Right cardiac atrium (tissue), 5 donors: Measurements from ENCODE around the gene USP6. TPM values are rescaled to one million over a fixed set of nuclear protein-coding genes. Genes with fewer than 3 reads are reported as not detected.

ENCODE experiments used
- polyA plus RNA-seq: library from polyadenylated mRNA; stranded (reverse); fragments of 200-250 nt; gene quantifications from one replicate; pipeline ENCODE4 v1.2.3, GENCODE V29; 2013
- total RNA-seq, 4 donors: library from RNA; stranded (reverse); fragmentation: NEBNext Ultra II Directional; extraction: Animal tissue kit (Norgen Biotek cat#: 25700); gene quantifications; one replicate each; pipeline ENCODE4 v1.2.1, GENCODE V29; 2021
- donor health status: healthy with polysubstance abuse.
- donor health status: DM: no; HTN: yes; CAD: no.
- donor health status: DM: no; HTN: no; CAD: no.
- donor health status: DM: no; HTN: yes; CAD: no; lungs with severe emphysema.
- donor health status: DM: yes; HTN: yes; CAD: no.

USP6 gene
- total and polyA plus RNA-seq, 5 donors = under 0.01 to 0.20 (median 0.07) TPM; not detected in 1

Other genes with a start within 250 kb of the USP6 start
- 1 to 10 TPM; 2.7 to 3.3 (median 2.8) TPM for gene C17orf107, start 216.5 kb upstream of the USP6 start, total RNA-seq
- gene C17orf107, start 216.5 kb upstream of the USP6 start, polyA plus RNA-seq = 3.6 TPM
- 100 to 1,000 TPM in 1 of 4 donors, 10 to 100 TPM in 3; 57.6 to 106 (median 68.9) TPM for gene CHRNE, start 212.9 kb upstream of the USP6 start, total RNA-seq
- 63.6 TPM for gene CHRNE, start 212.9 kb upstream of the USP6 start, polyA plus RNA-seq
- gene GP1BA, start 183.8 kb upstream of the USP6 start, total RNA-seq = under 1 TPM in 1 of 4 donors, not detected in 3; 0.23 TPM
- gene GP1BA, start 183.8 kb upstream of the USP6 start, polyA plus RNA-seq = 0.16 TPM
- 100 to 1,000 TPM; 162 to 230 (median 202) TPM for gene SLC25A11, start 176.0 kb upstream of the USP6 start, total RNA-seq
- gene SLC25A11, start 176.0 kb upstream of the USP6 start, polyA plus RNA-seq = 200 TPM
- gene RNF167, start 175.8 kb upstream of the USP6 start, total RNA-seq = 100 to 1,000 TPM in 1 of 4 donors, 10 to 100 TPM in 3; 76.6 to 108 (median 87.5) TPM
- gene RNF167, start 175.8 kb upstream of the USP6 start, polyA plus RNA-seq = 124 TPM
- 100 to 1,000 TPM; 148 to 229 (median 201) TPM for gene PFN1, start 167.5 kb upstream of the USP6 start, total RNA-seq
- 180 TPM for gene PFN1, start 167.5 kb upstream of the USP6 start, polyA plus RNA-seq
- gene ENO3, start 164.9 kb upstream of the USP6 start, total RNA-seq = 100 to 1,000 TPM; 198 to 695 (median 246) TPM
- 455 TPM for gene ENO3, start 164.9 kb upstream of the USP6 start, polyA plus RNA-seq
- gene SPAG7, start 148.2 kb upstream of the USP6 start, total RNA-seq = 100 to 1,000 TPM; 106 to 133 (median 117) TPM
- 164 TPM for gene SPAG7, start 148.2 kb upstream of the USP6 start, polyA plus RNA-seq
- gene CAMTA2, start 128.4 kb upstream of the USP6 start, total RNA-seq = 10 to 100 TPM; 35.3 to 44.4 (median 40.3) TPM
- 43.5 TPM for gene CAMTA2, start 128.4 kb upstream of the USP6 start, polyA plus RNA-seq
- gene INCA1, start 118.5 kb upstream of the USP6 start, total RNA-seq = 1 to 10 TPM; 2.2 to 3.8 (median 3.2) TPM
- 5.0 TPM for gene INCA1, start 118.5 kb upstream of the USP6 start, polyA plus RNA-seq
- 100 to 1,000 TPM; 519 to 727 (median 570) TPM for gene KIF1C, start 118.1 kb upstream of the USP6 start, total RNA-seq
- gene KIF1C, start 118.1 kb upstream of the USP6 start, polyA plus RNA-seq = 406 TPM
- gene SLC52A1, start 80.6 kb upstream of the USP6 start, total RNA-seq = not detected
- not detected for gene SLC52A1, start 80.6 kb upstream of the USP6 start, polyA plus RNA-seq
- gene ZFP3, start 37.6 kb upstream of the USP6 start, total RNA-seq = 10 to 100 TPM; 11.7 to 14.2 (median 12.0) TPM
- gene ZFP3, start 37.6 kb upstream of the USP6 start, polyA plus RNA-seq = 5.4 TPM
- 1 to 10 TPM; 4.0 to 7.4 (median 5.6) TPM for gene ZNF232, start 4.2 kb upstream of the USP6 start, total RNA-seq
- gene ZNF232, start 4.2 kb upstream of the USP6 start, polyA plus RNA-seq = 3.1 TPM
- 1 to 10 TPM; 6.8 to 8.2 (median 7.8) TPM for gene ZNF594, start 75.8 kb downstream of the USP6 start, total RNA-seq
- 2.4 TPM for gene ZNF594, start 75.8 kb downstream of the USP6 start, polyA plus RNA-seq
- 1 to 10 TPM; 1.9 to 3.7 (median 2.8) TPM for gene SCIMP, start 118.8 kb downstream of the USP6 start, total RNA-seq
- gene SCIMP, start 118.8 kb downstream of the USP6 start, polyA plus RNA-seq = 0.38 TPM
- 10 to 100 TPM; 46.1 to 53.2 (median 47.6) TPM for gene RABEP1, start 166.3 kb downstream of the USP6 start, total RNA-seq
- 18.6 TPM for gene RABEP1, start 166.3 kb downstream of the USP6 start, polyA plus RNA-seq